ENCODE data around the gene SDSL. TPM values are rescaled to one million over a fixed set of nuclear protein-coding genes. Genes with fewer than 3 reads are reported as not detected.
A peak's percentile ranks its signal among the peaks of the same experiment; 100 is the strongest.

Gene SDSL
- total RNA-seq, 1 donor from 2014 or later, result 0.31 TPM

- DNase-seq, result no peak
These were observed 25.2 kb upstream of the SDSL start for GRCh38 chr12:113396828-113397496.

GRCh38 chr12:113397497-113398197, 24.5 kb upstream of the SDSL start:
- DNase-seq, result no peak

GRCh38 chr12:113398346-113399290, 23.6 kb upstream of the SDSL start:
- DNase-seq, result no peak

GRCh38 chr12:113399490-113399889, 22.7 kb upstream of the SDSL start:
- DNase-seq, result no peak

- no peak for DNase-seq
These were observed 21.8 kb upstream of the SDSL start for GRCh38 chr12:113400362-113400761.

GRCh38 chr12:113401066-113402000, 20.8 kb upstream of the SDSL start:
- DNase-seq, result no peak

- DNase-seq, result no peak
These were observed 19.5 kb upstream of the SDSL start for GRCh38 chr12:113402586-113403260.

GRCh38 chr12:113403435-113404415, 18.5 kb upstream of the SDSL start, which contains the start of gene SDS:
TSS of gene SDS (minus strand) at chr12:113403887. CDS start at chr12:113399708, 4,179 bp downstream.
- DNase-seq, result peak; percentile 73

GRCh38 chr12:113405694-113406093, 16.5 kb upstream of the SDSL start:
- no peak for DNase-seq

GRCh38 chr12:113407931-113408600, 14.1 kb upstream of the SDSL start:
- no peak for DNase-seq

GRCh38 chr12:113408756-113409298, 13.4 kb upstream of the SDSL start:
- DNase-seq, result no peak

- DNase-seq, result no peak
These were observed 12.6 kb upstream of the SDSL start for GRCh38 chr12:113409462-113410124.

- DNase-seq, result no peak
These were observed 8.7 kb upstream of the SDSL start for GRCh38 chr12:113413488-113413939.

GRCh38 chr12:113414519-113415038, 7.6 kb upstream of the SDSL start:
- DNase-seq, result no peak

- DNase-seq, result no peak
These were observed 6.0 kb upstream of the SDSL start for GRCh38 chr12:113416091-113416754.

- no peak for DNase-seq
These were observed 3.8 kb upstream of the SDSL start for GRCh38 chr12:113418213-113418879.
